Stimulated activated CD4-positive, alpha-beta T cell treated with anti-CD3 and anti-CD28 coated beads, Interleukin-1b, Interleukin-23, amount 100 ng/mL, for 4 hours (primary cell): ENCODE results near the gene PAQR9.
A peak's percentile ranks its signal among the peaks of the same experiment; 100 is the strongest.

Source experiments
- DNase-seq, 2 donors: peaks; one replicate each; pipeline ENCODE4 v3.0.0-alpha.2; 2020; ENCODE audit warnings: low read depth in 2 of 2

Gene PAQR9

GRCh38 chr3:142951794-142952193 is 11.7 kb downstream of the PAQR9 start:
- no peak for DNase-seq

GRCh38 chr3:142950972-142951371 is 12.5 kb downstream of the PAQR9 start:
- DNase-seq, result no peak

- no peak for DNase-seq
Measured at GRCh38 chr3:142947799-142948575, 15.5 kb downstream of the PAQR9 start.

GRCh38 chr3:142947352-142947751 is 16.1 kb downstream of the PAQR9 start:
- DNase-seq, result no peak

- DNase-seq, result no peak
Measured at GRCh38 chr3:142946861-142947260, 16.6 kb downstream of the PAQR9 start.

GRCh38 chr3:142945023-142945422 is 18.5 kb downstream of the PAQR9 start:
- no peak for DNase-seq

GRCh38 chr3:142944342-142944741 is 19.1 kb downstream of the PAQR9 start:
- DNase-seq, result no peak

- no peak for DNase-seq
Measured at GRCh38 chr3:142943870-142944269, 19.6 kb downstream of the PAQR9 start.

GRCh38 chr3:142943349-142943748 is 20.1 kb downstream of the PAQR9 start:
- DNase-seq, result no peak

GRCh38 chr3:142941373-142942123 is 21.9 kb downstream of the PAQR9 start:
- no peak for DNase-seq

GRCh38 chr3:142940472-142940871 is 23.0 kb downstream of the PAQR9 start:
- DNase-seq, result no peak

GRCh38 chr3:142940000-142940399 is 23.5 kb downstream of the PAQR9 start:
- no peak for DNase-seq

GRCh38 chr3:142935963-142936362 is 27.5 kb downstream of the PAQR9 start:
- DNase-seq, result no peak

GRCh38 chr3:142934887-142935269 is 28.6 kb downstream of the PAQR9 start:
- DNase-seq, result no peak

GRCh38 chr3:142934128-142934886 is 29.2 kb downstream of the PAQR9 start:
- no peak for DNase-seq

- DNase-seq, result no peak
Measured at GRCh38 chr3:142931222-142931621, 32.3 kb downstream of the PAQR9 start.

GRCh38 chr3:142930463-142930862 is 33.0 kb downstream of the PAQR9 start:
- no peak for DNase-seq

- DNase-seq, result no peak
Measured at GRCh38 chr3:142929890-142930289, 33.6 kb downstream of the PAQR9 start.

- DNase-seq, result peak; percentile 2 to 14
Measured at GRCh38 chr3:142929109-142929508, 34.4 kb downstream of the PAQR9 start.

- DNase-seq, result no peak
Measured at GRCh38 chr3:142926368-142926944, 37.0 kb downstream of the PAQR9 start.

GRCh38 chr3:142925140-142925539 is 38.3 kb downstream of the PAQR9 start:
- no peak for DNase-seq

- DNase-seq, result no peak
Measured at GRCh38 chr3:142923694-142924093, 39.8 kb downstream of the PAQR9 start.
